Activated CD4-positive, alpha-beta T cell treated with anti-CD3 and anti-CD28 coated beads, Interleukin-2, Interleukin-6, amounts not matched to agents 100 ng/mL and 50 ng/mL, durations not matched to agents 16 hours and 8 hours (primary cell): ENCODE measurements around the gene DDX31.

Experiments
- DNase-seq: peaks from one replicate; pipeline ENCODE4 v3.0.0-alpha.2; 2020

The DDX31 gene

DNA sequence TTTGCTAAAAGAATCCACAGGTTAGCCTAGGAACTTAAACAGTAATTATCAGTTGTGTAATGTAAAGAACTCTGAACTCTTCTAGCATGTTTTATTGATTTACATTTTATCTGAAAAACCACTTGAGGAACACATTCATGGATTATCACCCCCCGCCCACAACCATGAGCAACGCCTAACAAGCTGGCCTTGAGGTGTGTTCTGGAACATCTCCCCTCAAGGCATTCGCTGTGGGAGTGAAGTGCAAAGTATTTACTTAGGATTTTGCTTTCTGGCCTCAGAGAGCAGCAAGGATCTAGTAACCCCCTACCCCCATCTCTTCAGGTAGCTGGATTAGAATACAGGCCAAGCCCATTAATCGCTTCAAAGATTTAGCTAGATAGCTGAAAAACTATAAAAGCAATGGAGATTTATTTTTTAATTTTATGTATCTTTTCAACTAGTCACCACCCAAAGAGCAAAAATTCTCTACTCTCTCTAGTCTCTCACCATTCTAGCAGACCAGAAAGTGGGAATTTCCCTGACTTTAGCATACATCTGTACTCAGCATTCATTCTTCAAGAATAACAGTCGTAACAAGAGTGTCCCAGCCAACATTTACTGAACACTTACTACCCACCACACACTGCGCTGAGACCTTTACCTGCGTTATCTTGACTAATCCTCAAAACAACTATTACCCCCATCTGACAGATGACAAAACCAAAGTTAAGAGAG lies 37.2 kb downstream of the DDX31 start:
- no peak for DNase-seq

GRCh38 chr9:132631685-132632084 lies 38.1 kb downstream of the DDX31 start:
- no peak for DNase-seq

GRCh38 chr9:132631280-132631679 lies 38.5 kb downstream of the DDX31 start:
- DNase-seq, result no peak

DNA sequence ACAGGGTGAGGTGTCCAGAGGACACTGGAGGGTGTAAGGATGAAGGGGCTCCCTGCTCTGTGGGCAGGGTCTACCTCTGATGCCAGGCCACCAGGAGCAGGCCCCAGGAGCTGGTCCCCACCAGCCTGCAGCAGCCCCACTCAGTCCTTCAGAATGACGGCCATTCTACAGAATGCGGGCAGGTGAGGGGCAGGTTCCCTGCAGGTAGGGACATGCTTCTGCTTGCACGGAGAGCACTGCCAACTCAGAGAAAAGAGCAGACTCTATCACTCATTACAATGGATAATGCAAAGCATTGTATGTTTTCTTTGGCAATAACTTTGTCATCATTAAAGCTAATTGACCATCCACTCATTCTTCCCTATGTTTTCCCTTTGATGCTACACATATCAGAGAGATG lies 39.0 kb downstream of the DDX31 start:
- no peak for DNase-seq

DNA sequence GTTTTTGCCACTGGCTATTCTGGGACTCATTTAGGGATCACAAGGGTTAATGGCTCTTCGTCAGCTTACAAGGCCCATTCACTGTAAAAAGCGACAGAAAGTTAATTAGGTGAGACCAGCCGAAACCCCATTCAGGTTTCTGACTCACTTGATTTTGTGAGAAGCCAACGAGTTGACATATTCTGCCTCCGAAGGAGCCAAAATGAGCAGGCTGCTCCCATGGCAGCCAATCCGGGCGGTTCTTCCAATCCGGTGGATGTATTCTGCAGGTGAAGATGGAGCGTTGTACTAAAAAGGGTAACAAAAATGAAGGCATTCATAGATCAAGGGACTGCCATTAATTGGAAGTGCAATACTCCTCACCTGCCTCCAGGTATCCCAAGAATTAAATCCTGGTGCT lies 39.7 kb downstream of the DDX31 start:
- no peak for DNase-seq

DNA sequence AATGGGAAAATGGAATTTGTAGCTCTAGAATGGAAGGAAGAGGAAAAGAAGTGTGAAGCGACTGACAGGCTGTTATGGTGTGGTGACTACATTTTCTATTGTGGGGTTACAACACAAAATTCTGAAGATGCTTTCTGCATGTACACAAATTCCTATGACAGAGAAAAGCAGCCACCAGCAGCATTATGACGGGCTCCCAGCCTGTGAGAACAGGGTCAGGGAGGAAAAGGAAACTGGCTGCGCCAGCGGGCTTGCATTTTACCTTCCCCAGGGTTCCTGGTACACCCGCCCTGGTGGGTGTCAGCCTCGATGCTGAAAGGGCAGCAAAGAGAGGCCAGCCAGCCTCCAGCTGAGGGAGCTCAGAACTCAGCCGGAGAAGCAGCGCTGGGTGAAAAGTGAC lies 41.0 kb downstream of the DDX31 start:
- DNase-seq, result no peak

DNA sequence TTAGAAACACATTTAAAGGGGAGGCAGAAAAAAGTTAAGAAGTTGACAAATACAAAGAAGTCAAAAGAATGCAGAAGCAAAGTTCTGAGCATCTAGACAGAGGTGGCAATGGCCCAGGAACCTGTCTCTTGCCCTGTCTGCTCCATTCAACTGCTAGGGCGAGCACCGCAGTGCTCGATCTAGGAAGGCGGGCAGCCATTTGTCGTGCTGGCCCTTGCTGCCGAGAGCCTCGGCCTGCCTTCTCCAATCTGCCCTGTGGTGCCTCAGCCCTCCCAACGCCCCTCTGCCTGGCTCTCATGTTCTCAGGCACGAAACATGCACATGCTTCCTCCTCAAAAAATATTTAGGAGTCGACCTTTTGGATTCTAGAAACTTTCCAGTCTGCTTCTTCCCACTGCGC lies 42.2 kb downstream of the DDX31 start:
- DNase-seq, result no peak

DNA sequence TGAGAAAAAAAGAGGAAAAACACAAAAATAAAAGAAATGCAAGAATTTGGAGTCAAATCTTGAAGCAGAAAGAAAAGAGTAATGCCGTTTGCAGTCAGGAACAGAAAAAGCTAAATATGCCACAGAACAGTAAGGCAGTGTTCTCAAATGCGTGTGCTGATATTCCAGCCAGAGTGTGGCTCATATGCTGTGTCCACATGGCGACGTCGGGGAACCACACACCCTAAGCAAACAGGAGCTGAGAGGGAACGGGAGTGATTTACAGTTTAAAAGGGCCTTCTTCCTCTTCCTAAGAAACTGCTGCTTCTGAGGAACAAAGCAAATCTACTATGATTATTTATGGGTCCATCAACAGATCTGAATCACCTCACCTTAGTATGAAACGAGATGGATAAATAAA lies 42.7 kb downstream of the DDX31 start:
- DNase-seq, result no peak

- no peak for DNase-seq
Measured at GRCh38 chr9:132626285-132626684, 43.5 kb downstream of the DDX31 start.

DNA sequence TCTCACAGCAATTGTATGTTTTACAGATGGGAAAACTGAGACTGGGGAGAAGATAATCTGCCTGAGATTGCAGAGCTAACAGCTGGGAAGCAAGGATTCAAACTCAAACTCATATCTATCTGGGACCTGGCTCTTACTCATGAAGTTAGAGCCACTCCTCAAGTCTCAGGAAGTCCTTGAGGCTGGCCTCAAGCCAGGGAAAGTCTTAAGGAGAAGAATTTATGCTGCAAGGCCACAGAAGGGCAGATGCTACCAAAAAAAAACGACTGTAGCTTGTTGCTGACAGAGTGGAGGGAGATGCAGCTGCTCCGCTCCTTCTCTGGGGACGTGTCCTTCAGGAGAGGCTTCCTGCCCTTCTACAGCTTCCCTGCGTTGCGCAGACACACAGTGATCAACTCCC lies 47.6 kb downstream of the DDX31 start:
- no peak for DNase-seq

GRCh38 chr9:132616725-132617124 lies 53.1 kb downstream of the DDX31 start:
- DNase-seq, result no peak

DNA sequence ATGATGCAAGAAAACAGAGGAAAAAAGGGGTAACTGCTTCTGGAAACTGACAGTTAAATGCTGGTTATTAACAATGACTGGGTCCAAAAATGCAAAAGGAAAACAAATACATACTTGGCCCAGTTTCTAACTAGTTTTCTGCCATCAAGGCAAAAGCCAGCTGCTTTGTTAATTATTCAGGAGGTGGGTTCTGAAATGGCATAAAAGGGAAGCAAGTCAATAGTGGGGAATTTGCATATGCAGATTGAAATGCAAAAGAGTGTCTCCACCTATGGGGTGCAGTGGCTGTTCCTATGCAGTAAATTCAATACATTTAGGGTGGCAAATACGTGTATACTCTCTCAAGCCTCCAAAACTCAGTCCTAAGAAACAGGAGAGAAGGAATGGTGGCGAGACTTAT lies 54.0 kb downstream of the DDX31 start:
- DNase-seq, result no peak

DNA sequence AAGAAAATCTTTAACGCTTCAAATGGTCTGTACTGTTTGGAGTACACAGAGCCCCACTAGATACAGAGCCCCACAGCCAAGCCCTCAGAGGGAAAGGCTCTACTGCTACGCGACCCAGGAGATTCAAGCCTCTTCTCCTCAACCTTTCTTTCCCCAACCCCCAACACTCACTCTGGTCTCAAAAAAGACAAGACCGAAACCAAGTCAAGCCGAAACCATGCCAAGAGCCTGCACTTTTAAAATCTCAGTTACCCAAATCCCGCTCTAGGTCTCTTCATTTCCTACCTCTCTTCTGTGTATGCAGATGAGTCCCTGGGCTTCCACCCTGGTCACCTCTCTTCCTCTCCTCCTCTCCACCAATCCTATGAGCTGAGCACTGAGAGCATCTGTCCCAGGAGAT lies 55.5 kb downstream of the DDX31 start:
- no peak for DNase-seq

DNA sequence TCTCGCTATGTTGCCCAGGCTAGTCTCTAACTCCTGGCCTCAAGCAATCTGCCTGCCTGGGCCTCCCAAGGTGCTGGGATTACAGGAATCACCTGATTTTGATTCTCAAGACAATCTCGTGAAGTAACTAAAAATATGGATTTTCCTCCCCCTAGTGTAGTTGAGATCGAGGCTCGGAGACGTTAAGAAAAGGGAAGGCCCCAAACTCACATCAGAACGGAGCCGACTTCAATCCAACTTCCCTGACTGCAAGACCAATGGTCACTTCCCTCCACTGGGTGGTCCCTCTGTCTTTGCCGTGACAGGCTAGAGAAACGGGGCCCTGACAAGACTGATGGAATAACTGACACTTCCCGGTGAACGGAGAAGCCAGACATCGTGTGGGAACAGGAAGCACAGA lies 59.1 kb downstream of the DDX31 start:
- no peak for DNase-seq

GRCh38 chr9:132609829-132610228 lies 60.0 kb downstream of the DDX31 start:
- peak; percentile 16 for DNase-seq

DNA sequence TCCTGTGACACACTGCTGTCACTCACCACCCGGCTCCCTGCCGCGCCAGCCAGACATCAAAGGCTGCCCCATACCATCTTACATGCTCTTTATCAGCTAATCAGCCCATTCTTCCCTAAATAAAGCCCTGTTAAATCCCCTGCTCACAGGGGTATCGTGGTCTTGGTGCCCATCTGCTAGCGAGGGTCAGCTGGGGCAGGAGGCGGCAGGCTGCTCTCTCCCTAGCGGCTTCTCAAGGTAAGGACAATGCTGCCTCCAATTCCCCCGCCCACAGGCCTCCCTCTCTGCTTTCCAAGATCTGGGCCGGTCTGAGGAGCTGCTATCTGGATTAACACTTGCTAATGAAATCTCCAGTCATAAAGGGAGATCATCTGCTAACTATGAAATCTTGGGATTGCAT lies 60.6 kb downstream of the DDX31 start:
- DNase-seq, result no peak

DNA sequence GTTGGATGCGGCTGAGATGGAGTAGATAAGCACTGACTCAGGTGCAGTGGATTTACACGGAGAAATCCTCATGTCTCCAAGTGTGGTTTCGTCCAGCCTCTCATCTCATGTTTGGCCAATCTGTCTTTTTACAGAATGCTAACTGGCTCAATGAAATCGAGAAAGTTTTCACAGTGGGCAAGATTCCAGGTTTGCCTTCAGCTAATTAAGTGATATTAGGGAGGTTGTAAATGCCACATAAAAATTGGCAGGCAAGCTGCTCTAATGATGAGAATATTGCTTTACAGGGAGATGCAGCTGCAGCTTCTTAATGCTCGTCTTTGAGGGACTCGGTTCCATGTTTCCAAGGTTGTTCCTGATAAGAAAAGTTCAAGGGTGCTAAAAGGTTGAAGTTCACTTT lies 63.7 kb downstream of the DDX31 start:
- no peak for DNase-seq

GRCh38 chr9:132605387-132605786 lies 64.4 kb downstream of the DDX31 start:
- DNase-seq, result no peak

GRCh38 chr9:132602207-132602606 lies 67.6 kb downstream of the DDX31 start:
- no peak for DNase-seq

DNA sequence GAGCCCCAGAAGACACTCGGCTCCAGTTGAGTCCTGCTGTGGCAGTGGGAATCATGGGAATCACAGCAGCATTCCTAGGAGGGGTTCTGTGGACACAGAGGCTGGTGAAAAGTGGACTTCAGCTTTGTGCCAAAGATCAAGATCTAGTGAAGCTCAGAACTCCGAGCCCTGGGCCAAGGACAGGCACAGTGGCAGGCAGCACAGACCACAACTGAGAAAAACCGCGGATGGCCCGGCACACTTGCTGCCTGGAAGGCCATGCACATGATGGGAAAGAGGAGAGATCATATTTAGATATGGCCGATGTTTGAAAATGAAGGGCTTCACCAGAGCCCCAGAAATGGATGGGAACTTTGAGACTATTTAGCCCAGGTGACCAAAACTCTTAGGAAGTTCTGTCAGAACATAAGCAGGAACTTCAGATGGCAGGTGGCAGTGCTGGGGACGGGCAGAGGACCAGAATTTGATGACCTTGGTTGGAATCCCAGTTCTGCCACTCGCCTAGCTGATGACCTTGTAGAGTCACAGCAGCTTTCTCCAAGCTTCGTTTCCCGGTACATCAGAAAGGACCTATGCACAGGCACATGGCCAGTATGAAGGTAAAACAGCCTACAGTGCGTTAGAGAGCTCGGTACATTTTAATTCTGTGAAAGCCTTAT lies 69.3 kb downstream of the DDX31 start:
- DNase-seq, result no peak

DNA sequence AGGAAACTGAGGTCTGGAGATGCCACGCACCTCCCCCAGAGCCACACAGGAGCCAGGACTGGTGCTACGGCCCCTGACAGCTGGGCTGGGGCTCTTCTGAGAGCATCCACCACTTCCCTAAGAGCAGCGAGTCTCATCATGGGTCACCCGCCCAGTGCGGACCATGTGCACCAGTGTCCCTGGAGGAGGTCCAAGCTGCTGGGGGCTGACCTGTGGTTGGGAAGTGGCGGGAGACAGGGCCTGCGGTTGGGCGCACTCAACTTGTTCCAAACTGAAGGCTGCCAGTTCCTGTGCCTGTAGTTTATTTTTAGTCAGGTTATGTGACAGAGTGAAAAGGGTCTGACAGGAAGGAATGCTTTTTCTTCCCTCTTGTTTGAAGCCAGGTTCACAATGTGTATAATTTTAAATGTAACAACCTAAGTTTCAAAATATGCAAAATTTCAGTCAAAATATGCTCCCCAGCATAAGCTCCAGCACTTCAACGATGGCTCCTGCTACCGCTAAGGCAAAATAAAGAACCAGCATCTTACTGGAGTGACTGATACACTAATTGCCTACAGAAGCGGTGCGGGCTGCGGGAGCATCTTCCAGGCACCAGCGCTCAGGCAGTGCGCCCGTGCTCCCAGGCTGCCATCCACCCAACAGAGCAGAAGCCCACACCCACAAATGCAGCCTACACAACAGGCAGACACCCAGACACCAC lies 72.6 kb downstream of the DDX31 start:
- no peak for DNase-seq

DNA sequence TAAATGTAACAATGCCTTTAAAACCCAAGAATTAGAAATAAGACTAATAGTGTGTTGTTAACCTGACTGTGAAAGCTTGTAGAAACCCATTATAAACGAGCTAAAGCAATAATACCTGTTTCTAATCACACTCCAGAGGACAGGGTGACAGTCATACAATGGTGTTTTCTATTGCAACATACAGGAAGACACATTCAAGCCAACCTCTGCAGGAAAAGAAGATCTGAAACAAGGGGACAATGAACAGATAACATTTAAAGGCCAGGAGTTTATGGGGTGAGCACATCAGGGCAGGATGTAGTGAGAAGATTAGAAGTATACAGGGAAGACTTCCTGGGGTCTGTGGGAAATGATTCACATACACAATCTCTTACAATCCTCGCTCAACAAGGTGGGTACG lies 73.6 kb downstream of the DDX31 start:
- no peak for DNase-seq

GRCh38 chr9:132595319-132595718 lies 74.5 kb downstream of the DDX31 start:
- DNase-seq, result no peak

- no peak for DNase-seq
Measured at GRCh38 chr9:132594412-132594811, 75.4 kb downstream of the DDX31 start.
